Activated CD4-positive, alpha-beta T cell treated with anti-CD3 and anti-CD28 coated beads, Interleukin-2, amount 50 U/mL, for 1 hour (primary cell): ENCODE results near the gene RAPSN.

ENCODE experiments used
- DNase-seq: peaks from one replicate; pipeline ENCODE4 v3.0.0-alpha.2; 2020

The RAPSN gene

GRCh38 chr11:47448566-47449427 is at the start of gene RAPSN:
TSS of gene RAPSN (minus strand) at chr11:47449136. CDS start at chr11:47448964, 172 bp downstream.
- no peak for DNase-seq

GRCh38 chr11:47498149-47498548 is 49.2 kb upstream of the RAPSN start:
- no peak for DNase-seq

- no peak for DNase-seq
Measured at GRCh38 chr11:47496808-47497207, 47.9 kb upstream of the RAPSN start.

GRCh38 chr11:47495856-47496217 is 46.9 kb upstream of the RAPSN start:
- no peak for DNase-seq

GRCh38 chr11:47495011-47495855 is 46.3 kb upstream of the RAPSN start:
- DNase-seq: no peak

GRCh38 chr11:47489395-47489755 is 40.4 kb upstream of the RAPSN start:
- DNase-seq: no peak

GRCh38 chr11:47488674-47489394 is 39.9 kb upstream of the RAPSN start:
- no peak for DNase-seq

- DNase-seq: no peak
Measured at GRCh38 chr11:47488111-47488510, 39.2 kb upstream of the RAPSN start.

GRCh38 chr11:47487421-47487820 is 38.5 kb upstream of the RAPSN start:
- no peak for DNase-seq

GRCh38 chr11:47485107-47485506 is 36.2 kb upstream of the RAPSN start:
- DNase-seq: no peak

- no peak for DNase-seq
Measured at GRCh38 chr11:47483457-47483856, 34.5 kb upstream of the RAPSN start.

- no peak for DNase-seq
Measured at GRCh38 chr11:47480762-47481161, 31.8 kb upstream of the RAPSN start.

GRCh38 chr11:47478651-47479329 is 29.9 kb upstream of the RAPSN start:
- DNase-seq: no peak

- DNase-seq: no peak
Measured at GRCh38 chr11:47477753-47478152, 28.8 kb upstream of the RAPSN start.

- no peak for DNase-seq
Measured at GRCh38 chr11:47477323-47477722, 28.4 kb upstream of the RAPSN start.

- DNase-seq: no peak
Measured at GRCh38 chr11:47470671-47471070, 21.7 kb upstream of the RAPSN start.

GRCh38 chr11:47469361-47470179 is 20.6 kb upstream of the RAPSN start:
- DNase-seq: no peak

- DNase-seq: no peak
Measured at GRCh38 chr11:47468598-47469214, 19.8 kb upstream of the RAPSN start.

GRCh38 chr11:47467357-47467756 is 18.4 kb upstream of the RAPSN start:
- no peak for DNase-seq

- DNase-seq: no peak
Measured at GRCh38 chr11:47466701-47467250, 17.8 kb upstream of the RAPSN start.

- no peak for DNase-seq
Measured at GRCh38 chr11:47466201-47466600, 17.3 kb upstream of the RAPSN start.
